HG03432 (cell line): ENCODE results near the gene DSE.

Experiments used
- ATAC-seq: cut with Tn5 transposase; IDR thresholded peaks from one replicate; pipeline ENCODE4 v1.9.1; 2021; ENCODE audit warnings: mild to moderate bottlenecking, moderate library complexity; ENCODE audit not compliant: unreplicated experiment

DSE gene

GRCh38 chr6:116386581-116387299, 16.0 kb downstream of the DSE start:
- ATAC-seq, result peak; percentile 43

- peak; percentile 73 for ATAC-seq
Measured at GRCh38 chr6:116387374-116387773, 16.6 kb downstream of the DSE start.

GRCh38 chr6:116388924-116389323, 18.2 kb downstream of the DSE start:
- no peak for ATAC-seq

- no peak for ATAC-seq
Measured at GRCh38 chr6:116389357-116389756, 18.6 kb downstream of the DSE start.

- peak; percentile 54 for ATAC-seq
Measured at GRCh38 chr6:116390581-116390980, 19.8 kb downstream of the DSE start.

GRCh38 chr6:116392132-116393013, 21.6 kb downstream of the DSE start:
- no peak for ATAC-seq

- no peak for ATAC-seq
Measured at GRCh38 chr6:116393430-116393829, 22.7 kb downstream of the DSE start.

GRCh38 chr6:116395647-116396046, 24.9 kb downstream of the DSE start:
- peak; percentile 52 for ATAC-seq

- no peak for ATAC-seq
Measured at GRCh38 chr6:116396441-116396840, 25.7 kb downstream of the DSE start.

GRCh38 chr6:116397914-116398313, 27.2 kb downstream of the DSE start:
- ATAC-seq, result no peak

- ATAC-seq, result no peak
Measured at GRCh38 chr6:116398316-116399010, 27.7 kb downstream of the DSE start.

GRCh38 chr6:116399287-116399686, 28.5 kb downstream of the DSE start:
- no peak for ATAC-seq

GRCh38 chr6:116400328-116400727, 29.6 kb downstream of the DSE start:
- ATAC-seq, result no peak

GRCh38 chr6:116402108-116402937, 31.6 kb downstream of the DSE start:
- no peak for ATAC-seq

- ATAC-seq, result no peak
Measured at GRCh38 chr6:116403205-116403604, 32.5 kb downstream of the DSE start.

- no peak for ATAC-seq
Measured at GRCh38 chr6:116404696-116405095, 33.9 kb downstream of the DSE start.

GRCh38 chr6:116405138-116405537, 34.4 kb downstream of the DSE start:
- ATAC-seq, result peak; percentile 73

- no peak for ATAC-seq
Measured at GRCh38 chr6:116405652-116406356, 35.1 kb downstream of the DSE start.

- ATAC-seq, result no peak
Measured at GRCh38 chr6:116406678-116407345, 36.1 kb downstream of the DSE start.
